SK-N-SH (cell line): ENCODE data around the gene KLF13.

Source experiments
- EP300 ChIP-seq, 2 experiments: IDR thresholded peaks; 2 replicates each; pipeline versions ENCODE4 v1.4.0 to v1.6.1; 2012; ENCODE audit warnings: borderline replicate concordance in 1 of 2, low read depth in 1 of 2, low read length in 1 of 2
- EZH2phosphoT487 ChIP-seq: fragments of 200-600 bp; sonication (generic); IDR thresholded peaks from 2 replicates; pipeline ENCODE4 v1.6.1; 2017; ENCODE audit warnings: low read depth, mixed run types, mild to moderate bottlenecking, antibody characterized with exemption, moderate library complexity, borderline replicate concordance
- NRF1 ChIP-seq: IDR thresholded peaks from 2 replicates; pipeline ENCODE4 v1.6.1; 2012; ENCODE audit warnings: low read depth, mild to moderate bottlenecking, low read length
- POLR2AphosphoS5 ChIP-seq: IDR thresholded peaks from 2 replicates; pipeline ENCODE4 v1.6.1; 2012; ENCODE audit warnings: low read depth, low read length
- RAD21 ChIP-seq: IDR thresholded peaks from 2 replicates; pipeline ENCODE4 v1.6.1; 2012; ENCODE audit warnings: mild to moderate bottlenecking, low read length
- RCOR1 ChIP-seq: fragments of 150-350 bp; IDR thresholded peaks from 2 replicates; pipeline ENCODE4 v1.6.1; 2017; ENCODE audit warnings: antibody characterized with exemption, low read length
- SMC3 ChIP-seq: IDR thresholded peaks from 2 replicates; pipeline ENCODE4 v1.6.1; 2012; ENCODE audit warnings: low read depth, low read length, improper control_type of control experiment
- TF ChIP-seq, protein P1 (sequence below): fragments of 200-600 bp; sonication (generic); IDR thresholded peaks from 2 replicates; pipeline ENCODE4 v1.6.1; 2017; ENCODE audit warnings: antibody characterized with exemption, mild to moderate bottlenecking, moderate library complexity
- TF ChIP-seq, protein P2 (sequence below): IDR thresholded peaks from 2 replicates; pipeline ENCODE4 v1.6.1; 2012; ENCODE audit warnings: mild to moderate bottlenecking, low read depth, low read length, moderate library complexity
- TF ChIP-seq, protein P3 (sequence below): IDR thresholded peaks from 2 replicates; pipeline ENCODE4 v1.4.0; 2012; ENCODE audit warnings: low read depth

DNA sequence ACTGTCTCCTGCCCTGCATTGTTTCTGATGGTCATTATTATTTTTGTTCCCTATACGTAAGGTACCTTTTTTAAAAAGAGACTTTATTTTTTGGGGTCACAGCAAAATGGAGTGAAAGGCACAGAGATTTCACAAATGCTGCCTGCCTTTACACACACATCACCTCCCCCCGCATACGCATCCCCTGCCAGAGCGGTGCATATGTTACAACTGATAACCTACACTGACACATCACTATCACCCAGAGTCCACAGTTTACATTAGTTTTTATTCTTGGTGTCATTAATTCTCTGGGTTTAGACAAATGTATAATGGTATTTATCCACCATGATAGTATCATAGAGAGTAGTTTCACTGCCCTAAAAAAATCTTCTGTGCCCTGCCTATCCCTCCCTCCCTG lies 43.6 kb upstream of the KLF13 start:
- no peak for TF ChIP-seq SMC3
- no peak for TF ChIP-seq RCOR1
- TF ChIP-seq, protein P1, sequence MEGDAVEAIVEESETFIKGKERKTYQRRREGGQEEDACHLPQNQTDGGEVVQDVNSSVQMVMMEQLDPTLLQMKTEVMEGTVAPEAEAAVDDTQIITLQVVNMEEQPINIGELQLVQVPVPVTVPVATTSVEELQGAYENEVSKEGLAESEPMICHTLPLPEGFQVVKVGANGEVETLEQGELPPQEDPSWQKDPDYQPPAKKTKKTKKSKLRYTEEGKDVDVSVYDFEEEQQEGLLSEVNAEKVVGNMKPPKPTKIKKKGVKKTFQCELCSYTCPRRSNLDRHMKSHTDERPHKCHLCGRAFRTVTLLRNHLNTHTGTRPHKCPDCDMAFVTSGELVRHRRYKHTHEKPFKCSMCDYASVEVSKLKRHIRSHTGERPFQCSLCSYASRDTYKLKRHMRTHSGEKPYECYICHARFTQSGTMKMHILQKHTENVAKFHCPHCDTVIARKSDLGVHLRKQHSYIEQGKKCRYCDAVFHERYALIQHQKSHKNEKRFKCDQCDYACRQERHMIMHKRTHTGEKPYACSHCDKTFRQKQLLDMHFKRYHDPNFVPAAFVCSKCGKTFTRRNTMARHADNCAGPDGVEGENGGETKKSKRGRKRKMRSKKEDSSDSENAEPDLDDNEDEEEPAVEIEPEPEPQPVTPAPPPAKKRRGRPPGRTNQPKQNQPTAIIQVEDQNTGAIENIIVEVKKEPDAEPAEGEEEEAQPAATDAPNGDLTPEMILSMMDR: no peak
- TF ChIP-seq, protein P2, sequence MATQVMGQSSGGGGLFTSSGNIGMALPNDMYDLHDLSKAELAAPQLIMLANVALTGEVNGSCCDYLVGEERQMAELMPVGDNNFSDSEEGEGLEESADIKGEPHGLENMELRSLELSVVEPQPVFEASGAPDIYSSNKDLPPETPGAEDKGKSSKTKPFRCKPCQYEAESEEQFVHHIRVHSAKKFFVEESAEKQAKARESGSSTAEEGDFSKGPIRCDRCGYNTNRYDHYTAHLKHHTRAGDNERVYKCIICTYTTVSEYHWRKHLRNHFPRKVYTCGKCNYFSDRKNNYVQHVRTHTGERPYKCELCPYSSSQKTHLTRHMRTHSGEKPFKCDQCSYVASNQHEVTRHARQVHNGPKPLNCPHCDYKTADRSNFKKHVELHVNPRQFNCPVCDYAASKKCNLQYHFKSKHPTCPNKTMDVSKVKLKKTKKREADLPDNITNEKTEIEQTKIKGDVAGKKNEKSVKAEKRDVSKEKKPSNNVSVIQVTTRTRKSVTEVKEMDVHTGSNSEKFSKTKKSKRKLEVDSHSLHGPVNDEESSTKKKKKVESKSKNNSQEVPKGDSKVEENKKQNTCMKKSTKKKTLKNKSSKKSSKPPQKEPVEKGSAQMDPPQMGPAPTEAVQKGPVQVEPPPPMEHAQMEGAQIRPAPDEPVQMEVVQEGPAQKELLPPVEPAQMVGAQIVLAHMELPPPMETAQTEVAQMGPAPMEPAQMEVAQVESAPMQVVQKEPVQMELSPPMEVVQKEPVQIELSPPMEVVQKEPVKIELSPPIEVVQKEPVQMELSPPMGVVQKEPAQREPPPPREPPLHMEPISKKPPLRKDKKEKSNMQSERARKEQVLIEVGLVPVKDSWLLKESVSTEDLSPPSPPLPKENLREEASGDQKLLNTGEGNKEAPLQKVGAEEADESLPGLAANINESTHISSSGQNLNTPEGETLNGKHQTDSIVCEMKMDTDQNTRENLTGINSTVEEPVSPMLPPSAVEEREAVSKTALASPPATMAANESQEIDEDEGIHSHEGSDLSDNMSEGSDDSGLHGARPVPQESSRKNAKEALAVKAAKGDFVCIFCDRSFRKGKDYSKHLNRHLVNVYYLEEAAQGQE: no peak
- TF ChIP-seq, protein P3, sequence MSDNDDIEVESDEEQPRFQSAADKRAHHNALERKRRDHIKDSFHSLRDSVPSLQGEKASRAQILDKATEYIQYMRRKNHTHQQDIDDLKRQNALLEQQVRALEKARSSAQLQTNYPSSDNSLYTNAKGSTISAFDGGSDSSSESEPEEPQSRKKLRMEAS: no peak
- TF ChIP-seq EP300 (IDR thresholded peaks at IDR 0.05; ENCODE audit: borderline replicate concordance in 1 of 2, low read depth in 1 of 2, low read length in 1 of 2): no peak
- TF ChIP-seq NRF1: no peak
- no peak for TF ChIP-seq EZH2phosphoT487
- no peak for TF ChIP-seq RAD21
- TF ChIP-seq POLR2AphosphoS5: no peak
